HG02973 (cell line): ENCODE data around the gene PHOX2A.

ENCODE experiments used
- ATAC-seq: cut with Tn5 transposase; IDR thresholded peaks from one replicate; pipeline ENCODE4 v1.9.1; 2021; ENCODE audit warnings: moderate library complexity; ENCODE audit not compliant: unreplicated experiment

Gene PHOX2A

GRCh38 chr11:72250661-72251464 is 6.9 kb upstream of the PHOX2A start:
- ATAC-seq, result no peak

DNA sequence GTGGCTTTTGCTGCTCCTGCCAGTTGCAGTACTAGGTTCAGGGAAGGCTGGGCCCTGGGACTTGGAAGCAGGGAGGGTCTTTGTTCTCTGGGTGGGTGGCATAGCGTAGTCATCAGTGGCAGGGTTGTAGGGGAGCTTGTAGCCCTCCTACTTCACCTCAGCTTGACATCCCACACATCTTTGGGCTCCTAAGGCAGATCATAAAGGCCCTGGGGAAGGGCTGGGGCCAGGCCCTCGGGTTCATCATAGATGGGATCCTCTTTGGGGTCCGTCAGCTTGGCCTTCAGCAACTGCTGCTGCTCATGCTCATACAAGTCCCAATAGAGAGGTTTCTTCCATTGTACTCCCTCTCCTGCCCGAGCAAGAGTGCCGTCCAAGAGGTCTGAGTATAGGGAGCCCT is 6.0 kb upstream of the PHOX2A start:
- no peak for ATAC-seq

DNA sequence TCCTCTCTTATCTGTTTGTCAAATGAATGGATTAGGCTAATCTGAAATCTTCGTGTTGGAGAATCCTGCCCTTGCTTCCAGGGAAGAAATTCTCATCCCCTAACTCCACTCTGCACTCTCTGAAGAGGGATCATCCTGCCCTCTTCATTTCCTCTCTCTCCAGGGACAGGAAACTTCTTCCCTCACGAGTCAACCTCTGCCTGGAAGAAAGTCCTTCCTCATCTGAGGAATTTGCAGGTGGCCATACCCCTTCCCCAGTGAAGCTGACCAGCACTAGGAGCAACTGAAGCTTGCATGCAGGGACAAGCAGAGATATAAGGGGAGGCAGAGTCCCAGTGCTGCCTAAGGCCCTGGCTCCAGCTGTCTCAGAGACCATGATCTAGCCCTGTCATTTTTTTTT is 3.6 kb upstream of the PHOX2A start:
- ATAC-seq, result no peak

- ATAC-seq, result no peak
Observed at GRCh38 chr11:72245263-72245816, 1.4 kb upstream of the PHOX2A start.

DNA sequence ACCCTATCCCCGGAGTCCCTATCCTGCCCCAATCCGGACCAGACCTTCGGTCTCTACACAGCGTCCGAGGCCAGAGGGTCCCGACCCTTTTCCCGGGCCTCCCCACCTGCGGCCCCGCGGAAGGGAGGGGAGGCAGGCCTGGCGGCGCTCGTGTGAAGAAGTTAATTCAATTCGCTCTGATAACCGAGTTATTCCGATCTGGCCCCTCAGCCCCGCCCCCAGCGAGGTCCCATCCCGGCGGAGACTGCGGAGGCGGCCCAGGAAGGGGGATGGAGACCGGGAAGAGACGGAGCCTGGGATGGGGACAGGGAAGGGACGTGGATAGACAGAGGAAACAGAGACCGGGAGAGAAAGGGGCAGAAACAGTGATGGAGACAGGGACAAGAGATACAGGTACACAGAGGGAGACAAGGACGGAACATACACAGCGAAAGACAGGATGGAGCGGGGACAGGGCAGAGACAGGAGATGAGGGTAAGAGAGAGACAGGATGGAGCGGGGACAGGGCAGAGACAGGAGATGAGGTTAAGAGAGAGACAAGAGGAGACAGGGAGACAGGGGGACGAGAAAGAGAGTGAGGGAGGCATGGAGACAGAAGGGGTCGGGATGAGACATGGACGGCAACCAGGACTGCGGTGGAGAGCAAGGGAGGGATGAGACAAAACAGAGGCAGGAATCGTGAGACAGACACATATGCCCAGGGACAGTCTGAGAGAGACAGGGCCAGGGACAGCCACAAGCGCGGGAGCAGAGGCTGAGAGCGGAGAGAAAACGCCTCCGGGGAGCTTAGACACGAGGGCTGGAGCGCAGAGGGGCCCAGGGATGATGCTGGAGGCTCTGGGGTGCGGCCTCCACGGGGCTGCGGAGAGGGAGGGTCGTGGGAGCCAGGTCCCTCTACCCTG is 636 bp upstream of the PHOX2A start:
- no peak for ATAC-seq

GRCh38 chr11:72243173-72244059 is 560 bp downstream of the PHOX2A start:
- ATAC-seq, result no peak

- no peak for ATAC-seq
Observed at GRCh38 chr11:72242141-72242540, 1.8 kb downstream of the PHOX2A start.

DNA sequence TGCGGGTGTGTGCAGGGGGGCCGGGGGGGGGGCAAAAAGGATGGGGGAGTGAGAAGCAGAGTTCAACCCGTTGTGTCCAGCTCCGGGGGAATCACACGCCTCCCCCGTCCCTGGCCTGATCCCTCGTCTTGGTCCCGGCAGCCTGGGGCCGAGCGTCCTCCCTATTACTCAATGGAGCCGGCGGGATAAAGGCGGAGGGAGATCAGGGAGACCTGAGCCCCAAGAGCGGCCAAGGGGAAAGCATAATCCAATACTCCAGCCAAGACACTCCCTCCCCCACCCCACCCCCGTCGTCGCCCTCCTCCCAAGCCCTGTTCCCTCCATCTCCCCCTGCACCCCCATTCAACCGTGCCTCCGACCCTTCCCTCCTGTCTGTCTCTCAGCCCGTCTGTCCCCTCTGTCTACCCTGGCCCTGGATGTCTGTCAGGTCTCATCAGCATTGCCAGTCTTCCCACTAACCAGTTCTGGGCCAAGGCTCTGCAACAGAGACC is 2.6 kb downstream of the PHOX2A start:
- no peak for ATAC-seq

DNA sequence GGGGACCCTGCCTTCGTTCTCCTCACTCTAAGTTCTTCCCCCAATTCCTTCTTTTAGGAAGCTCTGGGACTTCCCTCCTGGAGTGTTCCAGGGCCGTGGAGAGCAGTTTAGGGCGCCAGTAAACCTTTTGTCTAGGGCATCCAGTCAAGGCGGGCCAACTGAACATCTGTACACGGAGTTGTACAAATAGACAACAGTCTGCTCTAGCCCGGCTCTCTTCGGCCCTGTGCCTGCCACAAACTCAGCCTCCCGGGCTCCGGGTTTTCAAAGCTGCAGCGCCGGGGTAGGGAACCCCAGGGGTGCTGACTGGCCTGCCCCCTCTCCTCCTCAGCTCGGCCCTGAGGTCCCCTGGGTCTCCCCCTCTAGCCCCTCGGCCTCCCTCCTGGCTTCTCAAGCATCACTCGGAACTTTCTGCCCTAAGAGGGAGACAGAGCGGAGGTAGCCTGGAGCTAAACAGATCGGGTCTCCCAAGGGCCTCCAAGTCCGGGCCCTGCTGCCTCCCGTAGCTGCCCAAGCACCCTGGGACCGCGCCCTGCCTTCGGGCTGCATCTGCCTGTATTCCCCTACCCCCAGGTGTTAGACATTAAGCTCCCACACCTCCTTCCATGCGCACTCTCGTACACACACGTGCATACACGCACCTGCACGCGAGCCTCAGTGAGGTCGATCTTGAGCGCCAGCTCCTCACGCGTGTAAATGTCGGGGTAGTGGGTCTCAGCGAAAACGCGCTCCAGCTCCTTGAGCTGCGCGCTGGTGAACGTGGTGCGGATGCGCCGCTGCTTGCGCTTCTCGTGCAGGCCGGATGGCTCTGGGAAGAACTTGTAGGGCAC is 3.3 kb downstream of the PHOX2A start:
- no peak for ATAC-seq

- no peak for ATAC-seq
Observed at GRCh38 chr11:72239849-72240460, 4.0 kb downstream of the PHOX2A start.

GRCh38 chr11:72239313-72239848 is 4.6 kb downstream of the PHOX2A start:
- ATAC-seq, result no peak

DNA sequence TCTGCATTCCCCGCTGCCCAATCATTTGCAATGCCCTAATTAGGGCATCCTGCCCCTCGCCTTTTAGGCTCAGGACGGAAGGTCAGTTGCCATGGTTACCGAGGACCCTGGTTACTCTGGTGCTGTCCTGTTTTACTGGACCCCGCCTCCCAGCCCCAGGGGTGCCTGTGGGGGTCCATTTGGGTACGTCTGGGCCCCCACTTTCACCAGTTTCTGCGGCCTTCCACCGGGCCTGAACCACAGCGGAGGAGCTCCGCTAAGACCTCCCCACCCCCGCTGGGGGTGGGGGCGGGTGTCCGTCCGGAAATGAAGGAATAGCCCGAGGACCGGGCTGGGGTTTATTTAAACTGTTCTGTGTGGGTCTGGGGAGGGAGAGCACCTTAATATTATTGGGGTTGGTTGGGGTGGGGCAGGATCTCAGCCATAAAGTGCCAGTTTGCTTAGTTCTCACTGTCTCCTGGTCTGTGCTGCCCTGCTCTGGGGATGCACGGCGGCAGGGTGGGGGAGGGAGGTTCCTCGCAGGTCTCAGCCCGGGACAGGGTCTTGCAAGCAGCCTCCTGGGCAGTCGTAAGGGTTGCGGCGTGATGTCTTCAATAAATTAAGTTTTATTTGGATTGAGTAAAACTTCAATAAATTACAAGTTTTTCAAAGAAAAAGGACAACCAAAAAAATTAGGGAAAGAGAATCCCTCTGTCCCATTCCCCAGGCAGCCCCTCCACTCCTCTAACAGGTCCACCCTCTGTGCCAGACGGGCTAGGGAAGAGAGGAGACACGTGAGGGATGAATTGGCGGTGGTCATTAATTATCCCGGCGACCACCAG is 5.3 kb downstream of the PHOX2A start:
- ATAC-seq, result no peak

DNA sequence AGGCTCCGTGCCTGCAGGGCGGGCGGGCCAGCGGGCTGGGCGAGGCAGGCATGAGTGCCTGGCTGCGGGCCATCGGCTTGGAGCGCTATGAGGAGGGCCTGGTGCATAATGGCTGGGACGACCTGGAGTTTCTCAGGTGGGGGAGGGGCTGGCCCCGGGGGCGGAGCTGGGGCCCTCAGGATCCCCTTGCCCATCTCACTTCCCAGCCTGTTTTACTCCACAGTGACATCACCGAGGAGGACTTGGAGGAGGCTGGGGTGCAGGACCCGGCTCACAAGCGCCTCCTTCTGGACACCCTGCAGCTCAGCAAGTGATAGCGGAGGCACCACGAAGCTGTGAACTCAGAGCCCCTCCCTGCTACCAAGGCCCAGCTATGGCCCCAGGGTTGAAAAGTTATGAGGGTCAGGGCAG is 5.9 kb downstream of the PHOX2A start:
- ATAC-seq, result no peak

- no peak for ATAC-seq
Observed at GRCh38 chr11:72237112-72237931, 6.7 kb downstream of the PHOX2A start.

GRCh38 chr11:72236774-72237111 is 7.2 kb downstream of the PHOX2A start:
- ATAC-seq, result no peak

GRCh38 chr11:72236083-72236697 is 7.8 kb downstream of the PHOX2A start:
- no peak for ATAC-seq
